HepG2 (cell line): ENCODE results near the gene ZNF506. TPM values are rescaled to one million over a fixed set of nuclear protein-coding genes. Genes with fewer than 3 reads are reported as not detected.

Experiments used
- ARID4A ChIP-seq: sonication (generic); formaldehyde crosslinking; IDR thresholded peaks from 2 replicates; pipeline ENCODE4 v1.5.0; 2020; ENCODE audit warnings: mild to moderate bottlenecking, missing genetic modification reagents, borderline replicate concordance
- ARNT2 ChIP-seq: sonication (generic); formaldehyde crosslinking; IDR thresholded peaks from 2 replicates; pipeline ENCODE4 v1.8.0; 2022; ENCODE audit warnings: mild to moderate bottlenecking, low read depth, missing genetic modification reagents, moderate library complexity
- BRD4 ChIP-seq: sonication (generic); formaldehyde crosslinking; IDR thresholded peaks from 2 replicates; pipeline ENCODE4 v1.4.0; 2020; ENCODE audit warnings: missing genetic modification reagents
- CHD4 ChIP-seq: fragments of 200-600 bp; sonication (generic); IDR thresholded peaks from 2 replicates; pipeline ENCODE4 v1.7.0; 2017; ENCODE audit warnings: mild to moderate bottlenecking, low read length, borderline replicate concordance
- DBP ChIP-seq: sonication (generic); formaldehyde crosslinking; IDR thresholded peaks from 2 replicates; pipeline ENCODE4 v1.4.0; 2020; ENCODE audit warnings: missing genetic modification reagents; ENCODE audit errors: not compliant biosample characterization
- DMAP1 ChIP-seq: IDR thresholded peaks from 2 replicates; pipeline ENCODE4 v1.6.1; 2016
- ELF4 ChIP-seq: sonication (generic); formaldehyde crosslinking; IDR thresholded peaks from 2 replicates; pipeline ENCODE4 v1.5.0; 2020; ENCODE audit warnings: missing genetic modification reagents, mild to moderate bottlenecking, moderate library complexity, borderline replicate concordance
- MBD4 ChIP-seq: IDR thresholded peaks from 2 replicates; pipeline ENCODE4 v1.6.1; 2012; ENCODE audit warnings: low read length, inconsistent platforms, borderline replicate concordance
- MTF2 ChIP-seq: sonication (generic); formaldehyde crosslinking; IDR thresholded peaks from 2 replicates; pipeline ENCODE4 v1.5.0; 2020; ENCODE audit warnings: missing genetic modification reagents, borderline replicate concordance
- MXD4 ChIP-seq: IDR thresholded peaks from 2 replicates; pipeline ENCODE4 v1.6.1; 2016; ENCODE audit warnings: mild to moderate bottlenecking, missing biosample characterization, missing genetic modification reagents
- POGK ChIP-seq: sonication (generic); formaldehyde crosslinking; conservative IDR thresholded peaks from 2 replicates; pipeline ENCODE4 v1.8.0; 2022; ENCODE audit warnings: mild to moderate bottlenecking, moderate library complexity, missing genetic modification reagents
- TAF15 ChIP-seq: fragments of 200-400 bp; formaldehyde crosslinking; IDR thresholded peaks from one replicate; pipeline ENCODE4 v1.6.1; 2018; ENCODE audit warnings: mild to moderate bottlenecking, low read depth, low read length; ENCODE audit not compliant: poor library complexity, severe bottlenecking
- TFAP4 ChIP-seq: sonication (generic); IDR thresholded peaks from 2 replicates; pipeline ENCODE4 v1.6.1; 2016; ENCODE audit warnings: low read depth, borderline replicate concordance
- TRAFD1 ChIP-seq: sonication (generic); formaldehyde crosslinking; IDR thresholded peaks from 2 replicates; pipeline ENCODE4 v1.5.1; 2020; ENCODE audit warnings: missing genetic modification reagents, mild to moderate bottlenecking, borderline replicate concordance
- ZNF3 ChIP-seq: IDR thresholded peaks from 2 replicates; pipeline ENCODE4 v1.7.0; 2017; ENCODE audit warnings: inconsistent platforms
- ZNF629 ChIP-seq: sonication (generic); formaldehyde crosslinking; conservative IDR thresholded peaks from 2 replicates; pipeline ENCODE4 v1.5.0; 2020; ENCODE audit warnings: missing genetic modification reagents
- ZNF746 ChIP-seq: sonication (generic); formaldehyde crosslinking; IDR thresholded peaks from 2 replicates; pipeline ENCODE4 v1.8.0; 2022; ENCODE audit warnings: mild to moderate bottlenecking, missing genetic modification reagents
- ZNF784 ChIP-seq: sonication (generic); formaldehyde crosslinking; IDR thresholded peaks from 2 replicates; pipeline ENCODE4 v1.5.1; 2020; ENCODE audit warnings: missing genetic modification reagents, mild to moderate bottlenecking, borderline replicate concordance
- polyA plus RNA-seq, 8 experiments: library from polyadenylated mRNA; depleted of rRNA in 3 of 8; stranded (reverse) in 7 of 8; unstranded in 1 of 8; fragments of >200 nt; fragmentation: Illumina TruSeq in 4 of 8; extraction: Trizol in 4 of 8; gene quantifications; 2 replicates each; pipeline versions ENCODE4 v1.2.1 to v1.2.3, GENCODE V29; 2011 to 2016; ENCODE audit warnings: low read depth in 4 of 8, missing spikeins in 1 of 8, mixed read lengths in 1 of 8; ENCODE audit not compliant: insufficient read depth in 1 of 8
- total RNA-seq, 5 experiments: library from RNA; depleted of rRNA; stranded (reverse); fragments of >200 nt; fragmentation: Illumina TruSeq; extraction: Trizol; gene quantifications; 2 replicates each; pipeline ENCODE4 v1.2.3, GENCODE V29; 2016; ENCODE audit warnings: low read depth in 1 of 5

ZNF506 gene
- total and polyA plus RNA-seq, 2 of the 13 experiments (the other 11 are each of a cell fraction or from before 2014, with no cell fraction given): not detected

GRCh38 chr19:19865750-19866610 is 44.4 kb upstream of the ZNF506 start, which contains the start of gene ZNF253 (continued):
- TF ChIP-seq TRAFD1 (no peak), ELF4 (CRISPR knock-in tag) (no peak), ZNF784 (CRISPR knock-in tag) (no peak; the same call in 1 of the 2 replicates), MTF2 (CRISPR knock-in tag) (no peak), ARID4A (peak; percentile 77), ZNF746 (CRISPR knock-in tag) (no peak), CHD4 (no peak), DBP (no peak), ZNF629 (CRISPR knock-in tag) (0 out of 2 replicates have a peak, but pooled peaks have one; percentile 31), MXD4 (CRISPR knock-in tag) (peak; percentile 70), ARNT2 (peak; percentile 70; the same call in 1 of the 2 replicates), DMAP1 (CRISPR knock-in tag) (peak; percentile 63; the same call in 1 of the 2 replicates), BRD4 (CRISPR knock-in tag) (no peak), TFAP4 (no peak), MBD4 (no peak), POGK (CRISPR knock-in tag) (no peak), TAF15 (no peak), ZNF3 (CRISPR knock-in tag) (no peak)
